Stomach (tissue), 9 donors: ENCODE measurements around the gene TSR1. TPM values are rescaled to one million over a fixed set of nuclear protein-coding genes. Genes with fewer than 3 reads are reported as not detected.

Source experiments
- DNase-seq, 2 donors: peaks; one replicate each; pipeline versions ENCODE4 v3.0.0 to v3.0.0-alpha.2; 2013 to 2019
- H3K27ac ChIP-seq, 5 donors: fragments of 200-600 bp in 4 of 5; sonication (generic) in 4 of 5; one replicate each; pipeline ENCODE4 v1.5.1; 2013 to 2019; ENCODE audit warnings: mild to moderate bottlenecking in 1 of 5, moderate library complexity in 1 of 5
- H3K27me3 ChIP-seq, 3 donors: fragments of 200-600 bp; sonication (generic); one replicate each; pipeline ENCODE4 v1.5.1; 2017 to 2019; ENCODE audit warnings: mixed run types in 1 of 3
- H3K36me3 ChIP-seq, 4 donors: fragments of 200-600 bp; sonication (generic); 1 replicate in 3 of 4; 2 replicates in 1 of 4; pipeline ENCODE4 v1.5.1; 2016 to 2019
- H3K4me1 ChIP-seq, 4 donors: fragments of 200-600 bp; sonication (generic); one replicate each; pipeline ENCODE4 v1.5.1; 2016 to 2019
- H3K4me3 ChIP-seq, 4 donors: fragments of 200-600 bp; sonication (generic) in 3 of 4; one replicate each; pipeline ENCODE4 v1.5.1; 2016 to 2019; ENCODE audit warnings: mild to moderate bottlenecking in 1 of 4
- H3K9me3 ChIP-seq, 4 donors: fragments of 200-600 bp; sonication (generic); one replicate each; pipeline ENCODE4 v1.5.1; 2016 to 2019
- CTCF ChIP-seq, 7 experiments: fragments of 450-650 bp in 4 of 7; fragments of 200-600 bp in 3 of 7; sonication (generic) in 3 of 7; IDR thresholded peaks; one replicate each; pipeline ENCODE4 v1.5.1; 2016 to 2019; ENCODE audit warnings: antibody characterized with exemption in 7 of 7, control low read depth in 2 of 7, mild to moderate bottlenecking in 1 of 7
- EP300 ChIP-seq: sonication (generic); formaldehyde crosslinking; IDR thresholded peaks from one replicate; pipeline ENCODE4 v1.6.1; 2017; ENCODE audit warnings: antibody characterized with exemption
- POLR2A ChIP-seq, 4 donors: fragments of 450-650 bp; IDR thresholded peaks; one replicate each; pipeline ENCODE4 v1.6.1; 2016; ENCODE audit warnings: antibody characterized with exemption in 4 of 4, control low read depth in 2 of 4, mild to moderate bottlenecking in 1 of 4, moderate library complexity in 1 of 4
- POLR2AphosphoS5 ChIP-seq, 3 donors: sonication (generic); formaldehyde crosslinking; IDR thresholded peaks; one replicate each; pipeline ENCODE4 v1.6.1; 2016; ENCODE audit warnings: antibody characterized with exemption in 3 of 3
- WGBS, 5 donors: extraction: QIAGEN DNeasy Blood & Tissue Kit in 3 of 5; methylation state at CpG; one replicate each; pipeline versions ENCODE4 v1.1.5 to v1.1.7; 2013 to 2018; 5-methylcytosine and 5-hydroxymethylcytosine counted together
- intact Hi-C: fragments of 100-400 bp; cut with DNase I; formaldehyde crosslinking; loops from one replicate; pipeline ENCODE4 v1.15.1; 2023; ENCODE audit warnings: low total_unique reads
- polyA plus RNA-seq, 3 donors: library from polyadenylated mRNA; stranded (reverse); fragments of 200-250 nt; gene quantifications; one replicate each; pipeline ENCODE4 v1.2.3, GENCODE V29; 2013
- total RNA-seq, 5 donors: library from RNA; depleted of rRNA; stranded (reverse); fragments of >200 nt; gene quantifications; one replicate each; pipeline versions ENCODE4 v1.1.0 to v1.2.3, GENCODE V29; 2014 to 2016
- donor health status: healthy with polysubstance abuse.
- donor health status: Bipolar disorder and iron deficiency.
- donor health status: healthy.

The TSR1 gene
- total and polyA plus RNA-seq, 8 donors, result 12.2 to 67.0 (median 22.9) TPM

- H3K4me1 ChIP-seq, result peaks cover 24 to 51% (median 38%) of the 10 kb centered on the region in 4 donors
- no peak overlapping the region for H3K4me3 ChIP-seq
- TF ChIP-seq POLR2A (IDR thresholded peaks at IDR 0.05) (no peak), EP300 (no peak), POLR2AphosphoS5 (IDR thresholded peaks at IDR 0.05) (no peak), CTCF (IDR thresholded peaks at IDR 0.05) (no peak)
- no peaks in the 10 kb centered on the region for H3K9me3 ChIP-seq
- peaks cover 34 to 72% (median 66%) of the 10 kb centered on the region in 4 donors for H3K36me3 ChIP-seq
- 65 to 74% (median 68%) methylated on average over 11 of the region's 11 CpGs for WGBS, 5 donors
- DNase-seq, result no peak
- intact Hi-C loops, result loop anchor here (5.0 kb wide), 1 partner anchor 34 kb away; no protein-coding TSS in a partner anchor
- H3K27me3 ChIP-seq, result no peaks in the 10 kb centered on the region
- H3K27ac ChIP-seq, result peak overlapping the region in 4 of 5 donors; percentile 20 to 67 (median 35)
Measured at GRCh38 chr17:2383628-2384167, 47.4 kb upstream of the TSR1 start.

- Histone ChIP-seq H3K36me3 (peaks cover 27 to 75% (median 70%) of the 10 kb centered on the region in 4 donors), H3K27me3 (no peaks in the 10 kb centered on the region), H3K4me1 (peaks cover 12 to 36% (median 28%) of the 10 kb centered on the region in 4 donors), H3K4me3 (no peak overlapping the region), H3K9me3 (no peaks in the 10 kb centered on the region), H3K27ac (peak overlapping the region in 1 of 5 donors; percentile 29)
- DNase-seq, result no peak
- intact Hi-C loops, result loop anchor here (5.0 kb wide), 1 partner anchor 36 kb away; no protein-coding TSS in a partner anchor
- 64 to 78% (median 72%) methylated on average over 13 to 15 of the region's 15 CpGs for WGBS, 5 donors
- TF ChIP-seq CTCF (IDR thresholded peaks at IDR 0.05) (no peak), POLR2A (IDR thresholded peaks at IDR 0.05) (no peak), EP300 (no peak), POLR2AphosphoS5 (IDR thresholded peaks at IDR 0.05) (no peak)
Measured at GRCh38 chr17:2380950-2381649, 44.8 kb upstream of the TSR1 start.

- WGBS, 5 donors, result 71 to 83% (median 80%) methylated on average over 12 to 16 of the region's 16 CpGs
- no peak for TF ChIP-seq EP300
- no peak for TF ChIP-seq CTCF (IDR thresholded peaks at IDR 0.05)
- TF ChIP-seq POLR2AphosphoS5 (IDR thresholded peaks at IDR 0.05), result no peak
- no peak for TF ChIP-seq POLR2A (IDR thresholded peaks at IDR 0.05)
- intact Hi-C loops, result loop anchor here (5.0 kb wide), 1 partner anchor 37 kb away; no protein-coding TSS in a partner anchor
Measured at GRCh38 chr17:2380226-2380922, 44.1 kb upstream of the TSR1 start.

More at GRCh38 chr17:2380226-2380922, 44.1 kb upstream of the TSR1 start:
- Histone ChIP-seq H3K9me3 (no peaks in the 10 kb centered on the region), H3K4me1 (peaks cover 5 to 29% (median 21%) of the 10 kb centered on the region in 4 donors), H3K27me3 (no peaks in the 10 kb centered on the region), H3K4me3 (no peak overlapping the region), H3K36me3 (peaks cover 27 to 75% (median 70%) of the 10 kb centered on the region in 4 donors), H3K27ac (peak overlapping the region in 1 of 5 donors; percentile 29)
- no peak for DNase-seq
